Loucy (cell line): ENCODE results near the gene MAPKAP1.

Experiments used
- H2AFZ ChIP-seq: fragments of 200-600 bp; sonication (generic); 2 replicates; pipeline ENCODE4 v1.6.0; 2016; ENCODE audit warnings: antibody characterized with exemption, mild to moderate bottlenecking, low read length, moderate library complexity
- H3F3A ChIP-seq: fragments of 200-600 bp; 2 replicates; pipeline ENCODE4 v1.6.0; 2016; ENCODE audit warnings: antibody characterized with exemption, low read depth, mild to moderate bottlenecking
- H3K27me3 ChIP-seq: fragments of 200-600 bp; sonication (generic); 2 replicates; pipeline ENCODE4 v1.6.1; 2014; ENCODE audit warnings: low read length, mild to moderate bottlenecking; ENCODE audit not compliant: insufficient read depth, poor library complexity, severe bottlenecking
- H3K36me3 ChIP-seq: fragments of 200-600 bp; sonication (generic); 2 replicates; pipeline ENCODE4 v1.6.1; 2016; ENCODE audit warnings: low read length; ENCODE audit not compliant: insufficient read depth
- H3K4me1 ChIP-seq: fragments of 200-600 bp; sonication (generic); 2 replicates; pipeline ENCODE4 v1.5.1; 2014; ENCODE audit warnings: low read length, mild to moderate bottlenecking; ENCODE audit not compliant: insufficient read depth, poor library complexity, severe bottlenecking
- H3K4me2 ChIP-seq: fragments of 200-600 bp; sonication (generic); 2 replicates; pipeline ENCODE4 v1.6.0; 2014; ENCODE audit warnings: antibody characterized with exemption, low read length, low read depth, mild to moderate bottlenecking; ENCODE audit not compliant: poor library complexity, severe bottlenecking
- H3K4me3 ChIP-seq: fragments of 200-600 bp; sonication (generic); 2 replicates; pipeline ENCODE4 v1.5.1; 2014; ENCODE audit warnings: low read length, mild to moderate bottlenecking, mixed read lengths; ENCODE audit not compliant: poor library complexity, severe bottlenecking
- H3K79me2 ChIP-seq: fragments of 200-600 bp; sonication (generic); 2 replicates; pipeline ENCODE4 v1.6.1; 2014; ENCODE audit warnings: low read length; ENCODE audit not compliant: insufficient read depth
- H3K9ac ChIP-seq: fragments of 200-600 bp; sonication (generic); 2 replicates; pipeline ENCODE4 v1.6.0; 2014; ENCODE audit warnings: mild to moderate bottlenecking, low read depth, low read length, moderate library complexity; ENCODE audit not compliant: poor library complexity, severe bottlenecking
- H3K9me2 ChIP-seq: fragments of 200-600 bp; sonication (generic); replicated peaks from 2 replicates; pipeline ENCODE4 v1.6.1; 2016; ENCODE audit warnings: low read depth, low read length, mixed read lengths
- H3K9me3 ChIP-seq: fragments of 200-600 bp; sonication (generic); 2 replicates; pipeline ENCODE4 v1.6.1; 2014; ENCODE audit warnings: mild to moderate bottlenecking, antibody characterized with exemption, low read length, low read depth; ENCODE audit not compliant: insufficient read depth
- H4K20me1 ChIP-seq: fragments of 200-600 bp; sonication (generic); 2 replicates; pipeline ENCODE4 v1.6.0; 2014; ENCODE audit warnings: antibody characterized with exemption, low read length, mild to moderate bottlenecking; ENCODE audit not compliant: insufficient read depth, poor library complexity, severe bottlenecking
- EZH2phosphoT487 ChIP-seq: fragments of 200-600 bp; IDR thresholded peaks from 2 replicates; pipeline ENCODE4 v1.6.1; 2018; ENCODE audit warnings: antibody characterized with exemption, mild to moderate bottlenecking, moderate library complexity, borderline replicate concordance
- TF ChIP-seq, protein P1 (sequence below): fragments of 200-600 bp; sonication (generic); conservative IDR thresholded peaks from 2 replicates; pipeline ENCODE4 v1.5.1; 2014; ENCODE audit warnings: mild to moderate bottlenecking, antibody characterized with exemption, low read length

MAPKAP1 gene

DNA sequence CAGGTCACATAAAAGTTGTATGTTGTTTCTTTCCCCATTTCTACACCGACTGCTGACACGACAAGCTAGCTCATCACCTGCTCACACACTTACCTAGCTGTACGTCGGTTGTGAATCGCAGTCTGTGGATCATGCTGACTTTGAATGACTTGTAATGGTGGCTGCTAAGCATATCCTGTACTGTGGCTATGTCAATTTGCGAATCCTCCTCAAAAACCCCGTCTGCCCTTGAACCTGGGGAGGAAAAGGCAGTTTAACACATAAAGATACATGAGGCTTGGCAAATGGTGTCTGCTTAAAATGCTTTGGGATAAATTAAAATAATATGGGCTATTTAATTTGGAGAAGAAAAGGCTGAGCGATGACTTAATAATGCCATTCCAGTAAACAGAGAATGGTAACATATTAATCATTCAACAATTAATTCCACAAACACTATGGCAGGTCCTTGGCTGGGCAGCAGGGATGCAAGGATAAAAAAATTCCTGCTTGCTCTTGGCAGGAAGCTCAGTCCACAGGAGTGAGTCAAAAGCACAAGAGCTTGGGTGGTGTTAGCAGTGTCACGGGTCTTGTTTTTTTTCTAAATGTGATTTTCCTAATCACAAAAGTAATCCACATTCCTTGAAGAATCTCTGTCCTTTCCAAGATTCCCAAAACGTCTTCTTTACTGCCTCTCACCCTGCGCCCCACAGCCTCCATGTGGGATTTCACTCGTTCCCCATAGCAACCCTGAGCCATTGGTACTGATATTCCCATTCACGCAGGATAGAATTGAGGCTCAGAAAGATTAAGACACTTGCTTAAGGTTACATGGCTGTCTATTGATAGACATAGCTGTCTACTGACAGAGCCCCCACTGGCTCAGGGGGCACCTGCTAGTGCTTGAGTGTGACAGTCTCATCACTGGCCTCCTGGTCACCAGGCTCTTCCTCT, 222.4 kb downstream of the MAPKAP1 start:
- no peaks in the 10 kb centered on the region for H3K36me3 ChIP-seq
- no peaks in the 10 kb centered on the region for H3K79me2 ChIP-seq
- no peaks in the 10 kb centered on the region for H3K9me3 ChIP-seq
- no peak overlapping the region for H2AFZ ChIP-seq
- TF ChIP-seq, protein P1, sequence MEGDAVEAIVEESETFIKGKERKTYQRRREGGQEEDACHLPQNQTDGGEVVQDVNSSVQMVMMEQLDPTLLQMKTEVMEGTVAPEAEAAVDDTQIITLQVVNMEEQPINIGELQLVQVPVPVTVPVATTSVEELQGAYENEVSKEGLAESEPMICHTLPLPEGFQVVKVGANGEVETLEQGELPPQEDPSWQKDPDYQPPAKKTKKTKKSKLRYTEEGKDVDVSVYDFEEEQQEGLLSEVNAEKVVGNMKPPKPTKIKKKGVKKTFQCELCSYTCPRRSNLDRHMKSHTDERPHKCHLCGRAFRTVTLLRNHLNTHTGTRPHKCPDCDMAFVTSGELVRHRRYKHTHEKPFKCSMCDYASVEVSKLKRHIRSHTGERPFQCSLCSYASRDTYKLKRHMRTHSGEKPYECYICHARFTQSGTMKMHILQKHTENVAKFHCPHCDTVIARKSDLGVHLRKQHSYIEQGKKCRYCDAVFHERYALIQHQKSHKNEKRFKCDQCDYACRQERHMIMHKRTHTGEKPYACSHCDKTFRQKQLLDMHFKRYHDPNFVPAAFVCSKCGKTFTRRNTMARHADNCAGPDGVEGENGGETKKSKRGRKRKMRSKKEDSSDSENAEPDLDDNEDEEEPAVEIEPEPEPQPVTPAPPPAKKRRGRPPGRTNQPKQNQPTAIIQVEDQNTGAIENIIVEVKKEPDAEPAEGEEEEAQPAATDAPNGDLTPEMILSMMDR, result no peak
- TF ChIP-seq EZH2phosphoT487, result no peak
- H3K4me1 ChIP-seq, result no peaks in the 10 kb centered on the region
- H3K9me2 ChIP-seq, result no peaks in the 10 kb centered on the region
- H4K20me1 ChIP-seq, result no peaks in the 10 kb centered on the region
- H3F3A ChIP-seq, result no peaks in the 10 kb centered on the region
- no peak overlapping the region for H3K9ac ChIP-seq
- H3K4me3 ChIP-seq, result no peak overlapping the region
- no peak overlapping the region for H3K4me2 ChIP-seq
- H3K27me3 ChIP-seq, result no peaks in the 10 kb centered on the region

DNA sequence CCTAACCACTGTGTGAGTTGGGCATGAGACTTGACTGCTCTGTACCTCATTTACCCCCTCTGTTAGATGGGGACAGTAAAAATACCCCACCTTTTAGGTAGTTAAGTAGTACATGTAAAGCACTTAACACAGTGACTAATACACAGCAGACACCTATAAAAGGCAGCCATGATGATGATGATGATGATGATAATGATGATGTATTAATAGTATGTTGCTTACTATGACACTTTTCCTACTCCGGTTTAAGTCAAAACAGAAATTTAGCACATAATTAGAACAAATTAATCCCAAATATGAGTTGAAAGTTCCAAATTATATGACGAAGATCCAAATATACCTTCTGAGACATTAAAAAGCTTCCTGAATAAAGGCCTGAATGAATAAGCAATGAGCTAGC, 223.3 kb downstream of the MAPKAP1 start:
- Histone ChIP-seq H3K9me2 (no peaks in the 10 kb centered on the region), H2AFZ (no peak overlapping the region), H3K79me2 (no peaks in the 10 kb centered on the region), H3F3A (no peaks in the 10 kb centered on the region), H4K20me1 (no peaks in the 10 kb centered on the region), H3K4me3 (no peak overlapping the region), H3K36me3 (no peaks in the 10 kb centered on the region), H3K9me3 (no peaks in the 10 kb centered on the region), H3K4me1 (no peaks in the 10 kb centered on the region), H3K4me2 (no peak overlapping the region), H3K9ac (no peak overlapping the region), H3K27me3 (no peaks in the 10 kb centered on the region)
- no peak for TF ChIP-seq EZH2phosphoT487
- TF ChIP-seq, protein P1, result no peak

DNA sequence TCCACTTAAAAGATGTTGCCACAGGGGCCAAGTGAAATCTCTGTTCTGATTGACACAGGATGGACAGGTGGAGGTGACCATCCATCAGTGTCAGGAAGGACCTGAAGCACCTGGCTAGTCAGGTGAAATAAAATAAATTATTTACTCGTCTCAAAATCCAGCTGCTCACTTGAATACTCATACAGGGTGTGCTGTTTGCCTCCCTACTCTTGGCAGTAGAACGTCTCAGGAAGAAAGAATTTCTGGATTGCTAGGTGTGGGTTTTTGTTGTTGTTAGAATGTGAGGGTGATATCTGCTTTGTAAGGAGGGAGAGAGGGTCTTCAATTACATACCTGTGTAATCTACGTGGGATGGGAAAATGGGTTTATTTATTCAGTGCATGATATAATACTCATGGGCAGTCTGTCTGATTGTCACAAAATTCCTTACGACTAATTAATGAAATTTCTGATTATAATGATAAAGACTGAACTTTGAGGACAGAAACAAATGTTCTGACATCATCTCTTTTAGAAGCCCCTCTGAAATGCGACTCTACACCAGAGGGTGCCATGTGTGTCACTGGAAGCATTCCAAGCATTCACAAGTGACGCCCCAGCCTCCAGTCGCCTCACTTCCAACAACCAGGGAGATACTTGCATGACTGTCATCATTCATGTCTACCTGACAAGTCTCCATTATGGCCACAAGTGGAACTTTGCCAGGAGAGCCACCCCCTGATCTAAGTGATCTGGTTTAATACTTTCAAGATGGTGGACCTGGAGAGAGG, 227.0 kb downstream of the MAPKAP1 start:
- Histone ChIP-seq H3K79me2 (no peaks in the 10 kb centered on the region), H3F3A (no peaks in the 10 kb centered on the region), H3K9me3 (no peaks in the 10 kb centered on the region), H2AFZ (no peak overlapping the region), H3K27me3 (no peaks in the 10 kb centered on the region), H3K4me2 (no peak overlapping the region), H4K20me1 (no peaks in the 10 kb centered on the region), H3K36me3 (0 out of 2 replicates have a peak, but pooled peaks cover 3% of the 10 kb centered on the region), H3K4me1 (no peaks in the 10 kb centered on the region), H3K9ac (no peak overlapping the region), H3K9me2 (no peaks in the 10 kb centered on the region), H3K4me3 (no peak overlapping the region)
- TF ChIP-seq EZH2phosphoT487, result no peak
- TF ChIP-seq, protein P1, result no peak
